HG02885 (cell line): ENCODE results near the gene CCDC146.
"Not testable (repeated sequence)": the region's sequence is repeated elsewhere in the genome, so short reads cannot be mapped to it uniquely, and the experiment has no call there.

Experiments used
- ATAC-seq: cut with Tn5 transposase; IDR thresholded peaks from one replicate; pipeline ENCODE4 v1.9.1; 2021; ENCODE audit warnings: mild to moderate bottlenecking; ENCODE audit not compliant: unreplicated experiment, poor library complexity

The CCDC146 gene

DNA sequence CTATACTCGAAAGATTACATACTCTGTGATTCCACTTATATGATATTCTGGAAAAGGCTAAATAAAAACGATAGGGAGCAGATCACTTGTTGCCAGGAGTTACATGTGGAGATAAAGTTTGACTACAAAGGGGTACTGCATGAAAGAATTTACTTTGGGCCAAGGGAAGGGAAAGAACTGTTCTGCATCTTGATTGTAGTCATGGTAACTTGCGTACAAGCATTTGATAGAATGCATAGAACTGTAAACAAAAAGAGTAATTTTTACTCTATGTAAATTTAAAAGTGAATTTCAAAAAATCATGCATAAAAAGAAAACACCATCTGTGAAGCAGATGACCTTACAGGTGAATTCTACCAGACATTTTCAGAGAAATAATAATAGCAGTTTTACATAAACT lies 9.4 kb downstream of the CCDC146 start:
- not testable (repeated sequence) for ATAC-seq

DNA sequence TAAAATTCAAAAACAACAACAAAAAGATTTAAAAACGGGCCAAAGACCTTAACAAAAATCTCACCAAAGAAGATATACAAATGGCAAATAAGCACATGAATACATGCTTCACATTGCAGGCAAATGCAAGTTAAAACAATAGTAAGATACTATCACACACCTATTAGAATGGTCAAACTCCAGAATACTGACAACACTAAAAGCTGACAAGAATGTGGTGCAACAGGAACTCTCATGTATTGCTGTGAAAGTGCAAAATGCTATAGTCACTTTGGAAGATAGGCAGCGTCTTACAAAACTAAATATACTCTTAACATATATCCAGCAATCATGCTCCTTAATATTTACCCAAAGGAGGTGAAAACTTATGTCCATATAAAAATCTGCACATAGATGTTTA lies 16.3 kb downstream of the CCDC146 start:
- ATAC-seq: not testable (repeated sequence)

DNA sequence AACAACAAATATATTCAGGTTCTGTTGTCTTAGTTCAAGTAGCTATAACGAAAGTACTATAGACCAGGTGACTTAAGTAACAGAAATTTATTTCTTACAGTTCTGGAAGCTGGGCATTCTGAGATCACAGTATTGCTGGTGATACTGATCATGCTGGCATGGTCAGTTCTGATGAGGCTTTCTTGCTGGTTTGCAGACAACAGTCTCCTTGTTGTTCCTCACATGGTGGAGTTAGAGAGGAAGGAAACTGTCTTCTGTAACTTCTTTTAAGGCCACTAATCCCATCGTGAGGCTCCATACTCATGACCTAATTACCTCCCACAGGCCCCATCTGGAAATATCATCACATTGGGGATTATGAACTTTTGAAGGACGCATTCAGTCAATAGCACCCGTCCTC lies 17.9 kb downstream of the CCDC146 start:
- not testable (repeated sequence) for ATAC-seq

DNA sequence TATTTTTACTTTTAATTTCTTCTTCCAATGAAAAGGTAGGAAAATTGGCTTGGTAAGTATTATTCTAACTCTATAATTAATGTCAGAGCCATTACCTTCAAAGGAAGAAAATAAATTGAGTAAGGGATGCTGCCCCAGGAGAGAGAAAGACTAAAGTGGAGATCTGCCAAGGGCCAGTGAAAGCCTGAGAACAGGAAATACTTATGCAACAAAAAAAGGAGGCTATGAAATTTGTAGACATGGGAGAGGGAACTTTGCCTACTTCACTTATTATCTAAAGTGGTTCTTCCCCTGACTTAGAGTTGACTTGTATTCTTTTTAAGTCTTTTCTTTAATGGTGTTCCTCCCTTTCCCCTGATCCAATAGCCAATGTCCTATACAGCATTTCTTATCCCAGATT lies 29.8 kb downstream of the CCDC146 start:
- ATAC-seq: not testable (repeated sequence)

DNA sequence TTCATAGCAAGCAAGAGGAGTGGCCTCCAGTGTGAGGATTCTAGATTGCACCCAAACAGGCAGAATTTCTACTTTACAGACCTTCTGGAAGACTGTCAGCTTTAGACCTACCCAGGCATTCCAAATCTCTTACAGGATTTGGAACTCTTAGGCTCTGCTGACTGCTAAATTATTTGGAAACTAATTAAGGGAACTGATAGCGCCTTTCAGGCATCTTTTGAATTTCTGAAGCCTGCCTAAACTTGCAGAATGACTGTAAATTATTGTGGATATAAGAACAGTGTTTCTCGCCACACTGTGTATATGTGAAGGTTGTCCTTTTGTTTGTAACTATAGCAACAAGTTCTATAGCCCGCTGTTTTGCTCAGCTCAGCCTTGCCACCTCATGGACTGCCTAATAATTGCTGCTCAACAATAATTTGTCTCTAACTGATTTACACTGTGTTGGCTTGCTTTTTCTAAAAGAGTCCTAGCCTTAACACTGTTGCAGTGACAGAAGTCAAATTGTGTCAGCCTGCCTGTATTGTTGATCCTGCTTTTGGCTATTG lies 32.6 kb downstream of the CCDC146 start:
- ATAC-seq: peak; percentile 55

DNA sequence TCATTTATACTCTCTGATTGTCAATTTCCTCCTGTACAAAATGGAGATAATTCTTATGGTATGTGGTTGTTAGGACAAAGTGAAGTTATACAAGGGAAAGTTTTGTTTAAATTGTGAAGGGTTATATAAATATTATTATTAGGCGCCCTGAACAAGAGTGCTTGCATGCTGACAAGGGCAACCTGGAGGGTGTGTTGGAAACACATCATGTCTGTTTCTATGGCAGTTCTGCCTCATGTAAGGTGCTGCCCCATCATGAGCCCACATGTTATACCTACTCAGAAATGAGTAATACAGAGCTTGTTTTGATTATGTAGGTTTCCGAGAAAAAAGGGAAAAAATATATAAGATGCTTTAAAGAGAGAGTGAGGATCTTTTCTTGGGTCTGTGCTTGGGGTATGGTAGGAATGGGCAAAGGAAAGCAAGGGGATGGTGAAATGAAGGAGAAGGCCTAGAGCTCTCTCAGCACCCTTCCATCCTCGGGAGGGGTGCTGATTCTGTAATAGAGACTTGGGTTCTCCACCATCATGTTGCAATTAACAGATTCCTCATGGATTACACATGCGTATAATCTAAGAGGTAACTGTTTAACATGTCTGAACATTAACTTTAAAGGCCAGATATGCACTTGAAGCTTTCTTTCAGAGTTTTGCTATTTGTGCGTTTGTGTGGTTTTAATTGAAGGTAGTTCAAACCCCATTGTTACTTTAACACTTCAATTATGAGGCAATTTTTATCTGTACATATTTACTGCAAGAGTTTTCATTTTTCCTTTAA lies 33.4 kb downstream of the CCDC146 start:
- not testable (repeated sequence) for ATAC-seq

DNA sequence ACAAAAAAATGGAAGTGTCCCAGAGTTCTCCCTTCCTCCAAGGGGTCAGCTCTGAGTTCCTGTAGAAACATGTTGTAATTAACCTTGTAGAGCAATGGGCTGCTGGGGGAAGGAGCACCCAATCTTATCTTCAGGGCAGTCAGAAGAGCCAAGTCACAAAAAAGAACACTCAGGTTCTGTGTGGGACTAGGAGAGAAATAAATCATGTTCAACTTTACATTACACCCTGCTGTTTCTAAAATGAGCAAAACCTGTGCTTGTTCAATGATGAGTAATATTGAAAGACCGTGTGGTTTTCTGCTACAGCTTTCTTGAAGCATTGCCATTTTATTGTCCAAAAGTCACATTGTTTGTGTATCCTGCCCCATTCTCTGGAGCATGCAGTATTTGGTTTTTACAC lies 34.6 kb downstream of the CCDC146 start:
- ATAC-seq: peak; percentile 86

DNA sequence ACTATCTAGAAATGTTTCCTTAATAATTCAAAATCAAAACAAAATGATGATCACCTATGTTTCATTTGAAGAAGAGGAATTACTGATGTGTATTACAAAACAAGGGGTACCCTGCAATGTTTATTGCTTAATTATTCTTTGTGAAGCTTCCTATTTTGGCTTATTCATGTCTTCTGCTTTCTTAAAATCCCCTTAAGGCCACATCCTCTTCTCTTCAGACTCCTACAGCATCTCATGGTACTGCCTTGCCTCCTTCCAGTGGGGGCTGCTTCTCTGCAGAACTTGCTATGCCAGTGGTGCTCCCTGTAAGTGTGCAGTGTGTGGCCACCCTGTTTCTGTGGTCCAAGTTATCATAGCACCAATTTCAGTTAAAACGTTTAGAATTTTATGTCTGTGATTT lies 35.0 kb downstream of the CCDC146 start:
- ATAC-seq: peak; percentile 57

DNA sequence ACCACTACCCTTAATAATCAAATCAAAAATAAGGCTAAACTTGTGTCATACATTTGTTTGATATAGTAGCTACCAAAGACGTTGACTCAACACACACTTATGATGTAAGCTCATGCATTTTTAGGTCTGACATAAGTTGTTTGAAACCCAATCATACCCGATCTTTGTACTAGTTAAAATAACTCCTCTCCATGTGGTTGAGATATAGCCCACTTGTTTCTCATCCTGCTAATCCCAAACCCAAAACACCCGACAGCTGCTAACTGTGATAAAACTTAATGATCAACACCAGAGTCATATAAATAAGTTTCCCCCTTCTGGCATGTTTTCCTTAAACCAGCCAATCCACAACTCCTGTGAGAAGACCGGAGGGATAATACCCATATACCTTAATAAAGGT lies 48.7 kb downstream of the CCDC146 start:
- ATAC-seq: not testable (repeated sequence)

DNA sequence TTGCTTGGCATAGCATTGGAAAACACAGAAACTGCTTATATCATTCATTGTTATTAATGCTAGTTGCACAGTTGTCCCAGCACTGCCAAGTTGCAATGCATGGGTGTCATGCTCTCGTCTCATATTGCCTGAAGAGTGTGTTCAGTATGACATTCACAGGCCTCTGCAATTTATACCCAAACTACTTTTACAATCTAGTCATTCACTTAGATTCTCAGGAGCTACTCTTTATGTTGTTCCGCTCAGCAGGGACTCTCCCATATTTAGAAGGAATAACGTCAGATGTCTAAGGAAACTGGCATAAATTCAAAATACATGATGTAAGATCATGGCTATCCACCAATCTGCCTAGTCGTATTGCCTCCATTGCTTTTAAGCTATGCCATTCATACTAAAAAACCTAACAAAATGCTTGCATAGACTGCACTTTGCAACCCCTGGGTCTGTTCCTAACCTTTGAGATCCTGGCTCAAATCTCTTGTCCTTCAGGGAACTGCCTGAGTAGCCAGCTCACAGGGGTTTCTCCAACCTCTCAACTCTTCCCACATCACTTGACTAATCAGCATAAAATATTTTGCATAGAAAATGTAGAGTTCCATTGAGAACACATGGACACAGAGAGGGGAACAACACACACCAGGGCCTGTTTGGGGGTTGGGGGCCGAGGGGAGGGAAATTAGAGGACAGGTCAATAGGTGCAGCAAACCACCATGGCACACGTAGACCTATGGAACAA lies 50.2 kb downstream of the CCDC146 start:
- not testable (repeated sequence) for ATAC-seq

DNA sequence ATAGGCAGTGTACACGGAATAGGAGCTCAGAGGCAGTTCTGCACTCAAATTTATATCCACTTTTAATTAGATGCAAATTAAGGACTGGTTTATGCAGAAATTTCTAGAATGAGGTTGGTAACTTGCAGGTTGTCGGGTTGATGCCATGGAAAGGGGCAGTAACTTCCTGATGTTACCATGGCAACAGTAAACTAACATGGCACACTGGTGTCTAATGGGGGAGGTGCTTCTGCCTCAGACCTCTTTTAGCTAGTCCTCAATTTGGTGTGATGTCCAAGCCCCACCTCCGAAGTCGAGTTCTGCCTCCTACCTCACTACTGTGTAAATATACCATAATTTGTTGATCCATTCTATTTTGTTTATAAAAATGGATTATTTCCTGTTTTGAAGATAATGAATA lies 52.0 kb downstream of the CCDC146 start:
- not testable (repeated sequence) for ATAC-seq

DNA sequence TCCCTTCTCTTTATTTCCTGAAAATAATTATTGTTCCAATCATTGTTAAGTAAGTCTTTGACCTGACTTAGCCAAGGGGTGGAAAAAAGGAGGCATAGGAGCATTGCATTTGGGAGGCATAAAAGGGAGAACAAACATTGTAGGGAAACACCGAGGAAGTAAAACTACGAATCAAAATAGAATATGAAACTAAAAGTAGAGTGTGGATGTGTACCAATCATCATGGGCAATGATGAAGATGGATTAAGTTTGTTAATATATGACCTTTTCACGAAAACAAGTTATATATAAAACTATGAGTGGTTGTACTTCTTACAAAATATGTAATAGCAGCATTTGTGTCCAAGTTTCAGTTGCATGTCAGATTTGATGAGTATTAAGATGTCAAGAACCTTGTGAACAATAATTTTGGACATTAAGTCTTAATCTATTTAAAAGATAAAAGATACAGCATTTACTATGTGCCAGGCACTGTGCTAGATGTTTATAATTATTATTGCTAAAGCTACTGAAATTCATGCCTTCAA lies 52.9 kb downstream of the CCDC146 start:
- peak; percentile 53 for ATAC-seq

DNA sequence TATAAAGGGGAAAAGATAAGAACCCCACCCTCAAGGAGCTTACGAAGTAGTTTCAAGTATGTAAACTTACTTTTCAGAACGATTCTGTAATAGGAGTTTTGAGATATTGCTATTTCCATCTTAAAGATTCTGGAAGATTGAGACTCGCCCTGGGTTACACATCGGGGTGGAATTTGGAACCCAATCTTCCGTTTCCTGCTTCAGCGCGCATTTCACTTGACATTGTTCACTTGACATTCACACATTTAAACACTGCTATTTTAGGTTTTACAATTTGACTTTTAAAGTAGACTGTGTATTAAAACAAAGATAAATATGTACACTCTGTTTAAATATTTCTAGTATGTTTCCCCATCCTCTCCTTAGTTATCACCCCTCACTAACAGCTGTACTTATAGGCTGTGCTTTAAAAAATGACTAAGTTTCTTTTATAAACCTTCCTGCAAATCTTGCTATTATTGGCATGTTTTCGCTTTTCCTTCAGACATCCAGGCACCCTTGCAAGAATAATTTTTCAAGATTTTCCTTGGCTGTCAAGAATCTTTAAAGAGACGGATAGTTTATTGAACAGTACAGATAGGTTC lies 55.0 kb downstream of the CCDC146 start:
- not testable (repeated sequence) for ATAC-seq

DNA sequence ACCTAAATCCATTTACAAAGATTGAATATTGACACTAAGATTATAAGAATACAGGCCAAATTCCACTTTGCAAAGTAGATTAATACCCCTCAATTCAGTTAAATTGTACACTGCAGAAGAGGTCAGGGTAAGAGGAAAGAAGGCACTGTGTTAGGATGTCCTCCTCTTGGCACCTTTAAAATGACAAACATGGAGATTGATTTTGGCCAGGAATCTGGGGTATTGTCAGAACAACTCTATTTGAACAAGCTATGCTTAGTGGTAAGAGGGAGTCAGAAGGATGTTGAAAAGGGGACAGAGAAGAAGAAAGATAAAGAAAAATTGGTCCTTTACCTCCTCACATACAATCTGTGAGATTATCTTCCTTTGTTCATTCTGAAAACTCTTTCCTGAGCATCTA lies 55.6 kb downstream of the CCDC146 start:
- not testable (repeated sequence) for ATAC-seq

DNA sequence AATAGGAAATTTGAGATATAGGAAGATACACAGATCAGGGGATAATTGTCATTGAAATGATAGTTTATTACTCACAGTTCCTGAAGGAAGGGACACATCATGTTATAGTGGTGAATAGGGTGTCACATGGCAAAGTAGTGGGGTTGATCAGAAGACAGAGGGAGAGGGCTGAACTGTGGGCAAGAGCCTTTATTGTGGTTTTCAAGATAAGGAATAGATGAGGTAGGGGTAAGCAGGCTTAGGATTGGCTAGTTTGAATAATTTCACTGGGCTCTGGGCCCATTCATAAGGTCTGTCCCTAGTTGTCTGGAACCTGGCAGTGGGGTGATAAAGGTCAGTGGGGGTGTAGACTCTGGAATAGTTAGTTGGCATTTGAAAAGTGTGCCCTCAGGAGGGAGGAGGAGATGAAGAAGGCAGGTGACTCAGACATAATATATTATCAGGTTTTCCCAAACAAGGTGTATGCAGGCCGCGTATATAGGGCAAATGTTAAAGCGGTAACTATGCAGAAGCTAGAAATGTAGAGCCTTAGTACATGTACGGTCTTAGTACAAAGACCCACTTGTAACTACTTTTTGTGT lies 58.7 kb downstream of the CCDC146 start:
- ATAC-seq: no peak

DNA sequence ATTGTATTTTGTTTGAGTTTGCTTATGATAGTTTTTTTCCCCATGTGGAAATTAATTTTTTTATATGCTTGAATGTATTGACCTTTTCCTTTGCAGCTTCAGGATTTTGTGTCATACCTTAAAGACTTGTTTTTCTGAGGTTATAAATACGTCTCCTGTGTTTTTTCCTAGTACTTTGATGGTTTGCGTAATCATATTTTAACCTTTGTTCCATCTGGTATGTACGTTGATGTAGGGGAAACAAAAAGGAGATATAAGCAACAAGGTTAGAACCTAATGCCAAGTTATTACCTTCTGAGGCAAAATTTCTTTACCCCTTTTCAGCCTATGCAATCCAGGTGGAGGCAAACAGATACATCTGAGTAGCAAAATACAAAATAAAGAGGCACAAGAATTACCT lies 59.3 kb downstream of the CCDC146 start:
- no peak for ATAC-seq

DNA sequence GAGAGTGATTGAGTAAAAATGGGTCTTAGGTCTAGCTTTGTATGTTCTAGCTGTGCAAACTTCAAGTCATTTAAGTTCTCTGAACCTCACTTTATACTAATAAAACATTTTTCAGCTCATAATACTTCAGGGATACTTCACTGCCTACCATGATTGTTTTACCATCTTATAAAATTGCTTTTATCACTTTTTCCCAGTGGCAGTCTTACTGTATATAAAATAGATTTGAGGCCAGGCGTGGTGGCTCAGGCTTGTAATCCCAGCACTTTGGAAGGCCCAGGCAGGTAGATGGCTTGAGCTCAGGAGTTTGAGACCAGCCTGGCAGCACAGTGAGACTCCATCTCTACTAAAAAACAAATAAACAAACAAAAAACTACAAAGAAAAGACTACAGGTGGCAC lies 59.8 kb downstream of the CCDC146 start:
- ATAC-seq: no peak

DNA sequence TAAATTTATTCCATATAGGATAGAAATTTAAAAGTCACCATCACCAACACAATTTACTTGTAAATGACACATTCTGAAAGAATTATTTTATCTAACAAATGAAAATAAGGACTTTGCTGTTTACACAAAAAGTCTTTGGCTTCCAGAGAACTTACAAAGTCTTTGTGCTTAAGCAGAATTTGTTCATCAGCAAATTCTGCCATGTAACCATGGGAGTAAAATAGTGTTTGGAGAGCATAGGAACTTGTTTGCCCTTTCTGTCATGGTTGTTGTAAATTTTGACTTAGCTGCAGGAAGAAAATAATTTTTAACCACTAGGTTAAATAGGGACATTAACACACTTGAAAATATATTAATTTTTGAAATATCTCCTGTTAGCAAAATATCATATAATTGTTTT lies 62.0 kb downstream of the CCDC146 start:
- ATAC-seq: no peak

DNA sequence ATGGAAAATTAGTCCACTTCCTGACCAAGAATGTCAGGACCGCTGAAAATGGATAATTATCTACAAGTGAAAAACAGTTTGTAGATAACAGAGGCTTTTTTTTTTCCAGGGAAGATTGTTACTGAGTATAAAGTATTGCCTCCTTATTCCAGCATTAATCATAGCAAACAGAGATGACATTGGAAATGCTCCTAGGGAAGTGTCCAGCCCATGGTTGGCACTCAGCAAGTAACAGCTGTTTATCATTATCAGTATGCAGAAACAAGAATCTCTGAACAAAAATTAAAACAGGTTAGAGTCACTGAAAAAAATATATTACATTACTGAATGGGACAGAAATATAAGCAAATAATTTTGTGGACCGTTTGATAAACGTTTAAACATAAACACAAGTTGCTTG lies 62.6 kb downstream of the CCDC146 start:
- ATAC-seq: no peak

DNA sequence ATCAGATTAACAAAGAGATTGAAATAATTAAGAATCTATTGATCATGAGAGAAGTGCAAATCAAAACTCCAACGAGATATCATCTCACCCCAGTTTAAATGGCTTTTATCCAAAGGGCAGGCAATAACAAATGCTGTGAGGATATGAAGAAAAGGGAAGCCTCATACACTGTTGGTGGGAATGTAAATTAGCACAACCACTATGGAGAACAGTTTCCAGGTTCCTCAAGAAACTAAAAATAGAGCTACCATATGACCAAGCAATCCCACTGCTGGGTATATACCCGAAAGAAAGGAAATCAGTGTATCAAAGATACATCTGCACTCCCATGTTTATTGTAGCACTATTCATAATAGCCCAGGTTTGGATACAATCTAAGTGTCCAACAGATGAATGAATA lies 63.5 kb downstream of the CCDC146 start:
- ATAC-seq: no peak
